CD4-positive, alpha-beta T cell treated with Interleukin-15 for 1 hour (primary cell): Measurements from ENCODE around the gene MACROD2.
"Not testable (repeated sequence)": the region's sequence is repeated elsewhere in the genome, so short reads cannot be mapped to it uniquely, and the experiment has no call there.

ENCODE experiments used
- DNase-seq: peaks from one replicate; pipeline ENCODE4 v3.0.0-alpha.2; 2020

Gene MACROD2

DNA sequence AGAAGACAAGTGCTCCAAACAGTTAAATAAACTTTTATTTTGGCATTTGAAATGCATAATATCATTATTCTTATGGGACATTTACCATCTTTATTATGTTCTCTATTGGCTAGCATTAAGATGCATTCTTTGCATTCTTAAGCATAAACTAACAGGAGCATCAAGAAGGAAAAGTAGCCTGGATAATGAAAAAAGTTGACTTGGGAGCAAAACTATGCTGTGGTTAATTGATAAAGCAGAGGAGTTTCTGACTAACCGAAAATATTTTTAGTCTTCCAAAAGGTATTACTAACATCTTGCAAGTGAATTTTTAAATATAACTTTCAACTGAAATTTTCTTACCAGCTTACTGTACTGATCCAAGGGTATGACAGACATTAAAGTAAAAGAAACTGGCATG lies 201.8 kb downstream of the MACROD2 start:
- no peak for DNase-seq

DNA sequence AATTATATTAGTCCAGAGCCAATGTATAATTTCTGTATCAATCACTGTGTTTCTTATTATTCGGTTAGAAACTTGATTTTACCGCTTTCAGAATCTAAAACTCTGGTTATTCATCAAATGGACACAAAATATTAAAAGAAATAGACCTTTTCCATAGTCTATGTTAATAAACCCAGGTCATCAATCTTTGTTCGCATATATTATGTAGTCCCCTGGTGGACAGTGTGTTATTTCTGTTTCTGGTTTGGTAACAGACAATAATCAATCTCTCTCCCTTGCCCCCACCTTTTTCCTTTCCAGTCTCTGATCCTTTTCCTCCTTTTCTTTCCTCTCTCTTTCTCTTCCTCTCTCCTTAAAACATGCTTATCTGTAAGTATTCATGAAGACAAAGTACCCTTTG lies 203.1 kb downstream of the MACROD2 start:
- DNase-seq, result no peak

DNA sequence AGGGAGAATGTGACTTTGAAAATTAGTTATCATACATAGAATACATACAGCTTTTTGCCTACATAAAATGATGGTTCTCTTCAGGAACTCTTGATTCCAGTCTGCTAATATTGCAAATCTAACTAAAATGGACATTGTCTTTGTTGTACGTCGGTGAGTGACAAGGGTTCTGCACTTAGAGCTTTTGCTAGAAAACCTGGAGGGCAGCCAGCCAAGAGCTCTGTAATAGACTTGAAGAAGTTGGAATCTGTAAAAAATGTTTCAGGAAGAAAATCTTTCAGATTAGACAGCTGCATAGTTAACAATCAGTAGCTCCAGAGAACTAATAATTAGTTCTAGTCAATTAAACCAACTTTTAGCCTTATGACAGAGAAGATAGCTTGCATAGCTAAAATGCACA lies 203.8 kb downstream of the MACROD2 start:
- no peak for DNase-seq

DNA sequence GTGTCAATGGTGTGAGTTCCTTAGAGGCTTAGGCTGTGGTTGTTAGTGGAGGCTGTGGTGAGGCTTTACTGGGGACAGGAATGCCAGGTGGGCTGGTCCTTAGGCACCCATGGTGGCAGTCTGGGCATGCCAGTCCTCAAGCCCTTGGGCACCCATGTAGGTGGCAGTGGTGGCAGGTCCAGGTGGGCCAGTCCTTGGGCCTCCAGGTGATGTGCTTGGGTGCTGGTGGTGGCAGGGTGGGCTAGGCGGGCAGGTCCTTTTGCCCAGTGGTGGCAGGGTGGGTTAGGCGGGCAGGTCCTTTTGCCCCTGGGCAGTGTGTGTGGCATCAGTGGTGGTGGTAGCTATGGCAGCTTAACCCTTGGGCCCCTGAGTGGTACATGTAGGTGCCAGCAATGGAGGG lies 208.3 kb downstream of the MACROD2 start:
- no peak for DNase-seq

DNA sequence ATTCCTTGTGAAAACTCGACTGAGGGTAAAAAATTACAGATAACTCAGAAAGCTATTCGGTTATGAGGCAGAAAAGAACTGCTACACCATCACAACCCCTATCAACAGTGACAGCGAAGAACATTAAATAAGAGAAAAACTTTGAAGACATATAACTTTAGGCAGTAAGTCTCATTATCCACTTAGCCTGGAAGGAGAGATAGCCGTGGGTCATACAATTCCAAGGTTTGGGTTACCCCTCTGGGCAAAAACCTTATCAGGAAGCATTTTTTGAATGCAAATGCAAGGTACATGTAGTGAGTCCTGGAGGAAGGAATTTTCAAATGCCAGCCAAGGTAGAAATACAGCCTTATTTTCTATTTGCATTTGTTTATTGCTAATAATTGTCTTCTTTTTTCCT lies 212.3 kb downstream of the MACROD2 start:
- no peak for DNase-seq

DNA sequence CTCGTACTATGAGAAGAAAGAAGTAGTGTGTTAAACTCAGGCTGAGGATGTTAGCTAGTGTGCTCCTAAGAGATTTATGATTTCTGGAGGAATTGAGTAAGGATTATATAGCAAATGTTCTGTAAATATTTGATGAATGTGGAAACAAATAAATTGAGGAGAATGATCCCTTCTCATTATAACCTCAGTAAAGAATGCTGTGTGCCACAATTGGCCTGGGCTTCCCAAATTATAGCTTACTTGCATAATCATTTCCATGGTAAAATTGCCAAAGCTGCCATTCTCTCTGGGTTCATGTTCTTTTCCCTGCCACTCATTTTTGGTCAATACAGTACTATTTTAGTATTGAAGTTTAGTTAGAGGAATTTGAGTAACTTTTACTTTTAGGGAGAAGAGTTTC lies 213.6 kb downstream of the MACROD2 start:
- no peak for DNase-seq

DNA sequence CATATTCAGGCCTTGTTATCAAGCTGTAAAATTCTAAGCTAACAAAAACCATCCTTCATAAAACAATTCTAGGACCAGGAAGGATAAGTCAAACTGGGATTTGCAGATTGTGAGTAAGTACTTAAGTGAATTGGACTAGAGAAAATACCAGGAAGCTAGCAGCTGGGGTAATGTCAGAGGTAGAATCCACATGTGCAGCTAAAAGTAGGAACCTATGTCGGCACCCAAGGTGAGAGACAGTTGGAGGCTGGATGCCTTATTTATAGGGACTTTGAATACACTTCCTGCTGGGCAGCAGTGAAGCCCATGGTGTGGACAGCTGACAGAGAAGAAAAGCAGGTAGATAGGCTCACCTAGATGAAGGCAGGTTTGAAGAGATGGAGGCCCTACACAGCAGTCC lies 214.8 kb downstream of the MACROD2 start:
- DNase-seq, result no peak

DNA sequence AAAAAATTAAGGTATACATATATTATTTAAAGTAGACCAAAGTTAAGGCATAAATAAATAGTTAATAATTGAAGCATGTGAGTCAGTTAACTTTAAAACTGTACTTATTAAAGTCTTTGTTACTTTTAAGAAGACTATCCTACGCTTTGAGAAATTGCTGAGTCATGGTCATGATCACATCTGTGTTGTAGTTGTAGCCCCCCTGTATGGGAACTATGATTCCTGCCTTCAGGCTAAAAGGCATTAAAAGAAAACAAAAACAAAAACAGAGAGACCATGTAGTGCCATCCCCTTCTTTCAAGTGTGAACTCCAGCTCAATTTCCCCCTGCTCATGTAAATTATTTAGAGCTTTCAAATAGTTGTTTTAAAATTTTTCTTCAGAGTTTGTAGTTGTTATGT lies 218.7 kb downstream of the MACROD2 start:
- DNase-seq, result no peak

DNA sequence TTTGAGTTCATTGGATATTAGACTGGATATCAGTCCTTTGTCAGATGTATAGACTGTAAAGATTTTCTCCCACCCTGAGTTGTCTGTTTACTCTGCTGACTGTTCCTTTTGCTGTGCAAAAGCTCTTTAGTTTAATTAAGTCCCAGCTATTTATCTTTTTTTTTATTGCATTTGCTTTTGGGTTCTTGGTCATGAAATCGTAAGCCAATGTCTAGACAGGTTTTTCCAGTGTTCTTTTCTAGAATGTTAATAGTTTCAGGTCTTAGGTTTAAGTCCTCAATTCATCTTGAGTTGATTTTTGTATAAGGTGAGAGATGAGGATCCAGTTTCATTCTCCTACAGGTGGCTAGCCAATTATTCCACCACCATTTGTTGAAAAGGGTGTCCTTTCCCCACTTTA lies 220.6 kb downstream of the MACROD2 start:
- DNase-seq, result not testable (repeated sequence)

DNA sequence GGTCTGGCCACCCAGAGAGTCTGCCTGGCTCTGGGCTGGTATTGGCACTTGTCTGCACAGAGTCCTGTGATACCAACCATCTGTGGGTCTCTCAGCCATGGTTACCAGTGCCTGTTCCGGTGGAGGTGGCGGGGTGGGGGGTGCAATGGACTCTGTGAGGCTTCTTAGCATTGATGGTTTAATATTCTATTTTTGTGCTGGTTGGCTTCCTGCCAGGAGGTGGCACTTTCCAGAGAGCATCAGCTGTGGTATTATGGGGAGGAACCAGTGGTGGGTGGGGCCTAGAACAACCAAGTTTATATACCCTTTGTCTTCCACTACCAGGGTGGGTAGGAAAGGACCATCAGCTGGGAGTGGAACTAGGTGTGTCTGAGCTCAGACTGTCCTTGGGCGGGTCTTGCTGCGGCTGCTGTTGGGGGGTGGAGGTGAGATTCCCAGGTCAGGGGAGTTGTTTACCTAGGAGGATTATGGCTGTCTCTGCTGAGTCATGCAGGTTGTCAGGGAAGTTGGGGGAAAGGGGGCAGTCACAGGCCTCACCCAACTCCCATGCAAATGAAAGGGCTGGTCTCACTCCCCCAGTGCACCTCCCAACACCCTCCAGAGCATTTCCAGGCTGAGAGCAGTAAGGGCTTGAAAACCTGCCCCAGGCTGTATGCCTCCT lies 224.6 kb downstream of the MACROD2 start:
- DNase-seq, result no peak

DNA sequence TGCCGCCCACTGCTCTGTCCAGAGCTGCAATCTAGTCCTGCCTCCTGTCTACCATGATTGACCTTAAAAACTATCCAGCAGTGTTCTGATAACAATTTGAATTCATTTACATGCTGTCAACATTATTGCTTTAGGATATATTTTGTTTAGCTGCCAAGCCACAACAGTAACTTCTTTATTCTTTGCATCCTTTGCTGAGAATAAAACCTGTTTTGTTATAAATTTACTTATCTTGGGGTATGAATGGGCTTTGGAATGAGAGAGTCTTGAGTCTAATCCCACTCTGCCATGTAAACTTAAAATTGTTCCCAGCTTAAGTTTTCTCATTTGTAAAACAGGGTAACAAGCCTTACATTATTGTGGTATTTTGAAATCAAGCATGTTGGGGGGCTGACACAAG lies 225.7 kb downstream of the MACROD2 start:
- DNase-seq, result no peak

DNA sequence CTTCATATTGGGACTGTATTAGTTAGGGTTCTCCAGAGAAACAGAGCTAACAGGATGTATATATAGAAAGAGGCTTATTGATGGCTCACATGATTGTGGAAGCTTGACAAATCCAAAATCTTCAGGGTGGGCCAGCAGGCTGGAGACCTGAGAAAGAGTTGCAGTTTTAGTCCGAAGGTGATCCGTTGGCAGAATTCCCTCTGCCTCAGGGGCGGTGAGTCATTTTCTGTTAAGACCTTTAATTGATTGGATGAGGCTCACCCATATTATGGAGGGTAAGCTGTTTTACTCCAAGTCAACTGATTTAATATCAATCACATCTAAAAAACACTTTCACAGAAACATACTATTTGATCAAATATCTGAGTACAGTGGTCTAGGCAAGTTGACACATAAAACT lies 228.5 kb downstream of the MACROD2 start:
- no peak for DNase-seq

DNA sequence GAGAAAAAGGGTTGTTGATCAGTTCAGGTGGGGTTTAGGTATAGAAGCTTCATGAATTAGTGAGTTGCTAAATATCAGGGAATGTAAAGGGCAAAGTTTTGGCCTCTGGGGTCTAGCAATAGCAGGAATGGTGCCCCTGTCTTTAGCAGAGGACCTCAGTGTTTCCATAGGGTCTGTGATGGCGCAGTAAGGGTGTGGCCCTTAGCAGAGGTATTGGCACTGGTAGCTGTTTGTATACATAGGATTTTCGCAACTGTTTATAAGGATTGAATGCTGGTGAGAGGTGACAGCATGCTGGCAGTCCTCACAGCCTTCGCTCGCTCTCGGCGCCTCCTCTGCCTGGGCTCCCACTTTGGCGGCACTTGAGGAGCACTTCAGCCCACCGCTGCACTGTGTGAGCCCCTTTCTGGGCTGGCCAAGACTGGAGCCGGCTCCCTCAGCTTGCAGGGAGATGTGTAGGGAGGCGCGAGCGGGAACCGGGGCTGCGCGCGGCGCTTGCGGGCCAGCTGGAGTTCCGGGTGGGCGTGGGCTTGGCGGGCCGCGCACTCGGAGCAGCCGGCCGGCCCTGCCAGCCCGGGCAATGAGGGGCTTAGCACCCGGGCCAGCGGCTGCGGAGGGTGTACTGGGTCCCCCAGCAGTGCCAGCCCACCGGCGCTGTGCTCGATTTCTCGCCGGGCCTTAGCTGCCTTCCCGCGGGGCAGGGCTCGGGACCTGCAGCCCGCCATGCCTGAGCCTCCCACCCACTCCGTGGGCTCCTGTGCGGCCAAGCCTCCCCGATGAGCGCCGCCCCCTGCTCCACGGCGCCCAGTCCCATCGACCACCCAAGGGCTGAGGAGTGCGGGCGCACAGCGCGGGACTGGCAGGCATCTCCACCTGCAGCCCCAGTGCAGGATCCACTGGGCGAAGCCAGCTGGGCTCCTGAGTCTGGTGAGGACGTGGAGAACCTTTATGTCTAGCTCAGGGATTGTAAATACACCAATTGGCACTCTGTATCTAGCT lies 231.0 kb downstream of the MACROD2 start:
- DNase-seq, result not testable (repeated sequence)

DNA sequence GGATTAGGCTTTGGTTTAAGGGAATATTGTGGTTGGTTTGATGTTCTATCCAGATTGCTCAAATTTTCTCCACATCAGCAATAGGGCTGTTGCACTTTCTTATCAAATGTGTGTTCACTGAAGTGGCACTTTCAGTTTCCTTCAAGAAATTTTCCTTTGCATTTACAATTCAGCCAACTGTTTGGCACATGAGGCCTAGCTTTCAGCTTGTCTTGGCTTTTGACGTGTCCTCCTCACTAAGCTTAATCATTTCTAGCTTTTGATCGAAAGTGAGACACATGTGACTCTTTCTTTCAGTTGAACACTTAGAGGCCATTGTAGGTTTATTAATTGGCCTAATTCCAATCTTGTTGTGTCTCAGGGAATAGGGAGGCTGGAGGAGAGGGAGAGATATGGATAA lies 237.3 kb downstream of the MACROD2 start:
- no peak for DNase-seq

DNA sequence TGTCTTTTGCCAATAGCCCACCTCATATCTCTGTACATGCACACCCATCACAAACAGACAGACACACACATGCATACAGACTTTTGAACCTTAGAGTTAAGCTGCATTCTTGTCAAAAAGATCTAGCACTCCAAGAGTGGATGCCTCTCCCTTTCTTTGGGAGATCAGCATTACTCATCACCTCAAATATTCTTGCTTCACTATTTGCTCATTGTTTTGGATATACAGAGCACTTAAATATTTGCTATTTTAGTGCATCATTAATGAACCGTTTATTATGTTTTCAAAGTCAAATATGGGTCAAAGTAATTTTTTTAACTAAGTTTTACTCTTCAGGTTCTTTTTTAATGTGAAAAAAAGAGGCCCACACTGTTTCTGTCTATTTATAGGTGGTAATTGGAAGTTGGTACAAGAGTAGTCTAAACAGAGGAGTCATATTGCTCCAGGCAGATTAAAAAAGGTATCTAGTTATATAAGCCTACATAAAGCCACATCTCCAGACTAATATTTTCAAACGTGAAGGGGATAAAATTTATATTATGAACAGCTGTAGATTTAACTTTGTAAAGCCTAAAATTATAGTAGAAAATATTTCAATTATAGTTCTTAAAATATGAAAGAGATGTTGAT lies 239.5 kb downstream of the MACROD2 start:
- DNase-seq, result no peak

DNA sequence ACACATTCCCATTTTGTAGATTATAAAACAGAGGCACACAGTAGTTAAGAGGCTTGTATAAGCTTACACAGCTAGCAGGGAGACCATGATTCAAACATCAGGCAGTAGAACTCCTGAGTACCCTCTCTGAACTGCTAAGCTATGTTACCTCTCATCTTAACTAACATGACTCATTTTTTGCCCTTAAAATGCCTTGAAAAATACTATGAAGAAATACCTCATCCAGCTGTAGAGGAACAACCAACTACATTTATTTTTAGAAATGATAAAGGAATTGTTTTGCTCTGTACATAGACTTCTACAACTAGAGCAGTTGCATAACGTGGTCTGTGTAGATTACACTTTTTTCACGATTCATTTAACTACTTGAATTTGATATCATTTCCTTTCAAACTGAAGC lies 240.0 kb downstream of the MACROD2 start:
- DNase-seq, result no peak

DNA sequence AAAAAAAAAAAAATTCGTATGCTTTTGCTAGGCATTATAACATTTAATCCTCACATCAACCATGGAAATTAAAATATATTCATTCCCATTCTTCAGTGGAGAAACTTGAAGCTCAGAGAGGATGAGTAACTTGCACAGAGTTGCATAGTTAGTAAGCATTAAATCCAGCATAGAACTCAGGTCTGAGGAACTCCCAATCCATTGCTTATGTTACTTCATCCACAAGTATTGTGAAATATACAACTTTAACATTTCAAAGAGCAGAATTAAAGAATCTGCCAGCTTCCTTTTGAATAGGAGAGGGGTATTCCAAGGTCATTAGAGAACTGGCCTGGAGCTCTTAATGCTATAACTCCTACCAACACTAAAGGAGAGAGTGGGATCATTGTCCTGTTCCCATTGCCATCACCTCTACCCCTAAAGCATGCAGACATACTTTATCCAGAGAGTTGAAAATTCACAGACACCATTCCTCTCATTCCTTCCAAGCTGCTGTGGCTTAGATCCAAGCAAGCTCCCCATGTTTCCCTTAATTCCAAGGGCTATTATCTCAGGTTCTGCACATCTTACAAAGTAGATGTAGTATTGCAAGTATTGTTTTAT lies 250.2 kb downstream of the MACROD2 start:
- no peak for DNase-seq

DNA sequence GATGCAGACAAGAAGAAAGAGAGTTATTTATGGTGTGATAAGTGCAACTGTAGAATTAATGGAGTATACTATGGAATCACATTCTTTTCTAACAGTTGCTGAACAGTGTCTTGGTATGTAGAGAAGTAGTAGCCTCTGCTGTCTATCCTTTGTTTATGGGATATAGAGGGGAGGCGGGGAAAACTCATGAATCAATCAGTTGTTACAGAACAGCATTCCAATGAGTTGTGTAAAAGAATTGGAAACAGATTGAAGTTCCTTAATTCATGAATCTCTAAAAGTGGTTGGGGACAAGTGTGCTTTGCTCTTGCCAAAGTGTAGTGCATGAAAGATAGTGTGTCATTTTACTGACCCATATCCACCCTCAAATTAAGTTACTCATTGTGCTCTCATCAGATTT lies 264.4 kb downstream of the MACROD2 start:
- DNase-seq, result no peak

DNA sequence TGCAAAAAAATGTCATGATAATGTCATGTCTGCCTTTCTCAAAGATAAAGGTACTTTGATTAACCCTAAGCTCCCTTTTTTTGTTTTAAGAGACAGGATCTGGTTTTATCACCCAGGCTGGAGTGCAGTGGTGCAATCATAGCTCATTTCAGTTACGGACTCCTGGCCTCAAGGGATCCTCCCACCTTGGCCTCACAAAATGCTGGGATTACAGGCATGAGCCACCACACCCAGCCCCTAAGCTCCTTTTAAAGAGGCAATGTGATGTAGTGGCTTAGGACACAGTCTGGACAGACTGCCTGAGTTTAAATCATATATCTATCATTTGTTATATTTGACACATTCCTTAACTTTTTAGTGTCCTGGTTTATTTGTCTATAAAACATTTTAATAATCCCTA lies 265.1 kb downstream of the MACROD2 start:
- DNase-seq, result no peak

DNA sequence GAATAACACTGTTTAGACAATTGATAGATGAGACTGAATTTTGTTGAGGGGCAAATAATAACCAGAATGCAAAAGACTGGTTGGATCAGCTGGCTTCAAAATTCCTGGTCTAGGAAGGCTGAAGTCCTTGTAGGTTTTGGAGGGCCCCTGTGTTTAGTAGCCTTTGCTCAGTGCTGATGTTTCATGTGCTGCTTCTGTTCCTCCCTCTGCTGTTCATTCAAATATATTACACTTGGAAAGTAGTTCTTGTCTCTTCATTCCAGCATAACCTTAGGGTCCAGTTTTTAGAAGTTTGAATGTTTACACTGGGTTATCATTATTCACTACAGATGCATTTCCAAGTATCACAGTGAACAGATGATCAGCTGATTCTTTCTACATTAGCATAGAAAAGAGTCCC lies 269.6 kb downstream of the MACROD2 start:
- DNase-seq, result no peak

DNA sequence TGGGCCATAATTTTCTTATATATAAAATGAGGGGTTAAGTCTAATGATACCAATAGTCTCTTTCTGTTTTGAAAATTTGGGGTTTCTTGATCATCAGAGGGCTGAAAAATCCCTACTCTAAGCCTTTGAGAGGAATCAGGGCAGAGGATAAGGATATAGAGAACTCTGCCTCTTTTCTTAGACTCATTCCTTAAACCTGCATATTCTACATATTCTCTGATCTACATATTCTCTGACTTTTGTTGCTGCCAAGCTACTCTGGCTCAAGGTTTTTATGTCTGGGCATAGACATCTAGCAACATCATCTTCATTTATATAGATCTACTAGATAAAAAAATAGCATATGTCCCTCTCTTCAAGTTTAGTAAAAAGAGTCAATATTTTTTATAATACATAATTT lies 270.9 kb downstream of the MACROD2 start:
- DNase-seq, result no peak

DNA sequence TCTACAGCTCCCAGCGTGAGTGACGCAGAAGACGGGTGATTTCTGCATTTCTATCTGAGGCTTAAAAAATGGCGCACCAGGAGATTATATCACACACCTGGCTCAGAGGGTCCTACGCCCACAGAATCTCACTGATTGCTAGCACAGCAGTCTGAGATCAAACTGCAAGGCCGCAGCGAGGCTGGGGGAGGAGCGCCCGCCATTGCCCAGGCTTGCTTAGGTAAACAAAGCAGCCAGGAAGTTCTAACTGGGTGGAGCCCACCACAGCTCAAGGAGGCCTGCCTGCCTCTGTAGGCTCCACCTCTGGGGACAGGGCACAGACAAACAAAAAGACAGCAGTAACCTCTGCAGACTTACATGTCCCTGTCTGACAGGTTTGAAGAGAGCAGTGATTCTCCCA lies 275.4 kb downstream of the MACROD2 start:
- DNase-seq, result not testable (repeated sequence)

DNA sequence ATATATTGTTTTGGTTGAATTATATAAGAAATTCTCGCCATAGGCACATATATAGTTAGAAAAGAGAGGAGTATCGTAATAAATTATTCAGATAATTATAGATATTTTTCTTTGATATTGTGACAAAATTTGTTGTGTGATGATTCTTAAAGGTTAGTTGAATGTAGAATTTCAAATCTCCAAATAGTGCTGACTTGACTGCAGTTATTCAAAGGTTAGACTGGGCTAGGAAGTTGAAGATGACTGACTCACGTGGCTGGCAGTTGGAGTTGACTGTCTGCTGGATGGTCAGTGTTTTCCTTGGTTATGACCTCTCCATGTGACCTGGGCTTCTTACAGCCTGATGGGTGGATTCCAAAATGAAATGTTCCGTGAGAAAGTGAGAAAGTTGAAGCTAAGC lies 286.8 kb downstream of the MACROD2 start:
- DNase-seq, result no peak

DNA sequence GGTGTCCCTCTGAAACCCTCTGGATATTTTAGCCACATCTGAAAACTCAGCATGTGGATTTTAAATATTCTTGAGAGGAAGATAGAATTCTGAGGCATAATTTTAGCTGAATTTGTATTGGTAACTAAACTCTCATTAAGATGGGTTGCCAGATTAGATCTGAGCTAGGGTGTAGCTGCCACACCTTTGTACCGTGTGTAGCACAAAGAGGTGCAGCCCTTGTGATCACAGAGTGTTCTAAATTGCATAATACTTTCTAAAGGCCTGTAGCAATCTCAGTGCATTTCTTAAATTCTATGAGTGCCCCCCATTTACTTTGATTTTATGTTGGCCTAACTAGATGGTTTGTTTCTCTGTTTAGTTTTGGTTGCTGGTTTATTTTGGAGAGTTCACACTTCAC lies 289.1 kb downstream of the MACROD2 start:
- DNase-seq, result no peak
